Measurements from ENCODE around the gene SCT.

The SCT gene

GRCh38 chr11:613369-613968, 13.5 kb downstream of the SCT start:
- DNase-seq (ENCODE audit: low read depth), result no peak
- no peak overlapping the region for H3K4me3 ChIP-seq (ENCODE audit: low read depth, low read length)

GRCh38 chr11:612961-613300, 14.1 kb downstream of the SCT start:
- no peak overlapping the region for H3K4me3 ChIP-seq (ENCODE audit: low read depth, low read length)
- no peak for DNase-seq (ENCODE audit: low read depth)

- H3K4me3 ChIP-seq (ENCODE audit: low read depth, low read length), result no peak overlapping the region
- no peak for DNase-seq (ENCODE audit: low read depth)
Observed at GRCh38 chr11:612201-612960, 14.6 kb downstream of the SCT start.

- H3K4me3 ChIP-seq (ENCODE audit: low read depth, low read length), result no peak overlapping the region
- DNase-seq (ENCODE audit: low read depth), result no peak
Observed at GRCh38 chr11:611001-611996, 15.7 kb downstream of the SCT start.

- DNase-seq (ENCODE audit: low read depth), result no peak
- H3K4me3 ChIP-seq (ENCODE audit: low read depth, low read length), result no peak overlapping the region
Observed at GRCh38 chr11:610146-610801, 16.7 kb downstream of the SCT start.

GRCh38 chr11:609341-609811, 17.6 kb downstream of the SCT start:
- no peak overlapping the region for H3K4me3 ChIP-seq (ENCODE audit: low read depth, low read length)
- no peak for DNase-seq (ENCODE audit: low read depth)

GRCh38 chr11:608791-609251, 18.2 kb downstream of the SCT start:
- no peak overlapping the region for H3K4me3 ChIP-seq (ENCODE audit: low read depth, low read length)
- DNase-seq (ENCODE audit: low read depth), result no peak

- no peak overlapping the region for H3K4me3 ChIP-seq (ENCODE audit: low read depth, low read length)
Observed at GRCh38 chr11:607971-608659, 18.9 kb downstream of the SCT start.

GRCh38 chr11:607020-607780, 19.8 kb downstream of the SCT start:
- DNase-seq (ENCODE audit: low read depth), result no peak
- H3K4me3 ChIP-seq (ENCODE audit: low read depth, low read length), result no peak overlapping the region

More at GRCh38 chr11:607971-608659, 18.9 kb downstream of the SCT start:
- no peak for DNase-seq (ENCODE audit: low read depth)

GRCh38 chr11:606245-606644, 20.7 kb downstream of the SCT start:
- H3K4me3 ChIP-seq (ENCODE audit: low read depth, low read length), result no peak overlapping the region
- DNase-seq (ENCODE audit: low read depth), result no peak

GRCh38 chr11:605286-606129, 21.5 kb downstream of the SCT start:
- no peak overlapping the region for H3K4me3 ChIP-seq (ENCODE audit: low read depth, low read length)
- DNase-seq (ENCODE audit: low read depth), result no peak

- H3K4me3 ChIP-seq (ENCODE audit: low read depth, low read length), result no peak overlapping the region
- no peak for DNase-seq (ENCODE audit: low read depth)
Observed at GRCh38 chr11:603154-603553, 23.8 kb downstream of the SCT start.

- no peak for DNase-seq (ENCODE audit: low read depth)
- no peak overlapping the region for H3K4me3 ChIP-seq (ENCODE audit: low read depth, low read length)
Observed at GRCh38 chr11:601573-602245, 25.3 kb downstream of the SCT start.

- no peak for DNase-seq (ENCODE audit: low read depth)
- H3K4me3 ChIP-seq (ENCODE audit: low read depth, low read length), result no peak overlapping the region
Observed at GRCh38 chr11:598005-598680, 28.8 kb downstream of the SCT start.

GRCh38 chr11:597166-597725, 29.7 kb downstream of the SCT start:
- H3K4me3 ChIP-seq (ENCODE audit: low read depth, low read length), result no peak overlapping the region
- DNase-seq (ENCODE audit: low read depth), result no peak

GRCh38 chr11:596374-596773, 30.6 kb downstream of the SCT start:
- DNase-seq (ENCODE audit: low read depth), result no peak
- no peak overlapping the region for H3K4me3 ChIP-seq (ENCODE audit: low read depth, low read length)

Data from skeletal muscle cell (primary cell).